Pancreas (tissue), 10 donors: ENCODE results near the gene DGKG. TPM values are rescaled to one million over a fixed set of nuclear protein-coding genes. Genes with fewer than 3 reads are reported as not detected.
A peak's percentile ranks its signal among the peaks of the same experiment; 100 is the strongest.

Experiments
- ATAC-seq, 4 donors: fragments of 200-7000 bp; cut with Tn5 transposase; one replicate each; pipeline versions ENCODE4 v1.8.0 to v1.9.1; 2020; ENCODE audit warnings: mild to moderate bottlenecking in 4 of 4, moderate library complexity in 4 of 4
- DNase-seq, 6 donors: peaks; one replicate each; pipeline ENCODE4 v3.0.0-alpha.2; 2020
- FAIRE-seq: peaks from 2 replicates; lab custom pipeline; 2012; peaks lifted over from hg19 to GRCh38; lab: Jason Lieb, UNC
- H3K27ac ChIP-seq, 4 donors: fragments of 200-600 bp; sonication (generic); 1 replicate in 3 of 4; 2 replicates in 1 of 4; pipeline versions ENCODE4 v1.5.0 to v1.8.0; 2020
- H3K27me3 ChIP-seq, 4 donors: fragments of 200-600 bp; one replicate each; pipeline ENCODE4 v1.8.0; 2021
- H3K36me3 ChIP-seq, 3 donors: fragments of 200-600 bp; sonication (generic) in 1 of 3; one replicate each; pipeline versions ENCODE4 v1.5.0 to v1.8.0; 2020 to 2021
- H3K4me1 ChIP-seq, 3 donors: fragments of 200-600 bp; one replicate each; pipeline ENCODE4 v1.8.0; 2021
- H3K4me3 ChIP-seq, 4 donors: fragments of 200-600 bp; sonication (generic) in 2 of 4; one replicate each; pipeline versions ENCODE4 v1.5.0 to v1.8.0; 2020 to 2021
- H3K9me3 ChIP-seq, 4 donors: fragments of 200-600 bp; one replicate each; pipeline ENCODE4 v1.8.0; 2021
- WGBS, 2 donors: extraction: QIAGEN DNeasy Blood & Tissue Kit; methylation state at CpG; one replicate each; pipeline ENCODE4 v1.1.7; 2013; 5-methylcytosine and 5-hydroxymethylcytosine counted together
- intact Hi-C, 3 donors: fragments of 100-400 bp; cut with DNase I; formaldehyde crosslinking; loops; one replicate each; pipeline versions ENCODE4 v1.11.1 to v1.14.2; 2022
- polyA plus RNA-seq, 2 donors: library from polyadenylated mRNA; stranded (reverse); fragments of 200-250 nt; gene quantifications; one replicate each; pipeline ENCODE4 v1.2.3, GENCODE V29; 2013
- total RNA-seq, 6 donors: library from RNA; stranded (reverse); fragmentation: NEBNext Ultra II Directional in 4 of 6; extraction: Animal tissue kit (Norgen Biotek cat#: 25700) in 4 of 6; gene quantifications; one replicate each; pipeline versions ENCODE4 v1.2.1 to v1.2.4, GENCODE V29; 2021 to 2023
- TF ChIP-seq, protein P1 (sequence below), 4 donors: fragments of 200-600 bp; sonication (generic) in 3 of 4; IDR thresholded peaks; one replicate each; pipeline versions ENCODE4 v1.5.0 to v1.8.0; 2021; ENCODE audit warnings: antibody characterized with exemption in 4 of 4
- donor health status: healthy with polysubstance abuse.
- donor health status: DM: no; HTN: no; CAD: no; lungs with moderate emphysema.
- donor health status: DM: no; HTN: no; CAD: no.
- donor health status: control.
- donor health status: control.
- donor health status: Bipolar disorder and iron deficiency.
- donor health status: DM: yes; HTN: yes; CAD: no.
- donor health status: DM: no; HTN: no; CAD: no.
- donor health status: DM: no; HTN: no; CAD: no.
- donor health status: DM: yes; HTN: yes; CAD: no.

The DGKG gene
- total and polyA plus RNA-seq, 8 donors: 0.16 to 2.0 (median 0.88) TPM

DNA sequence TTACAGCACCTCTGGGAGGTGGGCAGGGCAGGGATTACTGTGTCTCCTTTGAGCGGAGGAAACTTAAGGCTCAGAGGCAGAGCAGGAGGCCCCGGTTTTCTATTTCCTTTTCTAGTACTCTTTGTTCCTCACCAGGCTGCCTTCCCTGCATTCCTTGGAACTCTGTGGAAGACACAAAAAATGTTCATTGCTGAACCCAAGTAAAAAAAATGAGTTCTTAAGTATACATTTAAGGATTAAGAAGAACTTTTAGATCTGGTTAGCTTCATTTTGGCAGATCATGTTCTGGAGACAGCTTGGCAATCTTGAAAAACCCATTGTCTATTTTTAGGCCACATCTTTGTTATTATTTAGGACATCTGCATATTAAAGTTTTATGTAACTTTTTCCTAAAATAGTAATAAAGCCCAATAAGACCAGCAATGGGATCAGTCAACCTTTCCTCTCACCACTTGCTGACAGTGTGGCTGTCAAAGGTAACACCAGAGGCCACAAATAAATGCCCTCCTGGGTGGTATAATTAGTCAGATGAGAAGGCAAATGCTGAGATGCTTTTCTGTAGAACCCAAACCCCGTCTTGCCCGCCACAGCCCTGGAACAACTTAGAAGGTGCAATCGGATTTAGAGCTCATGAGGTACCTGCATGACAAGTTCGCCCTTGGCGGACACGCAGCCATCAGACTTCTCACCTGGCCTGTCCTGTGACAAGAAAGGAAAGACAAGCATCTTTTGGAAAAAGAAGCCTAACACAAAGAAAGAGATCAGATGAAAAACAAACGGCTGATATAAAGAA, 97.2 kb downstream of the DGKG start:
- H3K27me3 ChIP-seq: no peaks in the 10 kb centered on the region
- no peaks in the 10 kb centered on the region for H3K4me1 ChIP-seq
- H3K36me3 ChIP-seq: no peaks in the 10 kb centered on the region
- 83 to 87% methylated on average over 9 of the region's 9 CpGs for WGBS, 2 donors
- no peaks in the 10 kb centered on the region for H3K9me3 ChIP-seq
- TF ChIP-seq, protein P1, sequence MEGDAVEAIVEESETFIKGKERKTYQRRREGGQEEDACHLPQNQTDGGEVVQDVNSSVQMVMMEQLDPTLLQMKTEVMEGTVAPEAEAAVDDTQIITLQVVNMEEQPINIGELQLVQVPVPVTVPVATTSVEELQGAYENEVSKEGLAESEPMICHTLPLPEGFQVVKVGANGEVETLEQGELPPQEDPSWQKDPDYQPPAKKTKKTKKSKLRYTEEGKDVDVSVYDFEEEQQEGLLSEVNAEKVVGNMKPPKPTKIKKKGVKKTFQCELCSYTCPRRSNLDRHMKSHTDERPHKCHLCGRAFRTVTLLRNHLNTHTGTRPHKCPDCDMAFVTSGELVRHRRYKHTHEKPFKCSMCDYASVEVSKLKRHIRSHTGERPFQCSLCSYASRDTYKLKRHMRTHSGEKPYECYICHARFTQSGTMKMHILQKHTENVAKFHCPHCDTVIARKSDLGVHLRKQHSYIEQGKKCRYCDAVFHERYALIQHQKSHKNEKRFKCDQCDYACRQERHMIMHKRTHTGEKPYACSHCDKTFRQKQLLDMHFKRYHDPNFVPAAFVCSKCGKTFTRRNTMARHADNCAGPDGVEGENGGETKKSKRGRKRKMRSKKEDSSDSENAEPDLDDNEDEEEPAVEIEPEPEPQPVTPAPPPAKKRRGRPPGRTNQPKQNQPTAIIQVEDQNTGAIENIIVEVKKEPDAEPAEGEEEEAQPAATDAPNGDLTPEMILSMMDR (IDR thresholded peaks at IDR 0.05): no peak
- no peak overlapping the region for H3K4me3 ChIP-seq
- DNase-seq (no peak), FAIRE-seq (no peak), ATAC-seq (no peak)
- intact Hi-C loops: loop anchor here (5.0 to 10.0 kb wide), 3 partner anchors 260 to 277 kb away; partner anchors contain the start of gene CRYGS (in 1 of the 3)
- no peak overlapping the region for H3K27ac ChIP-seq

DNA sequence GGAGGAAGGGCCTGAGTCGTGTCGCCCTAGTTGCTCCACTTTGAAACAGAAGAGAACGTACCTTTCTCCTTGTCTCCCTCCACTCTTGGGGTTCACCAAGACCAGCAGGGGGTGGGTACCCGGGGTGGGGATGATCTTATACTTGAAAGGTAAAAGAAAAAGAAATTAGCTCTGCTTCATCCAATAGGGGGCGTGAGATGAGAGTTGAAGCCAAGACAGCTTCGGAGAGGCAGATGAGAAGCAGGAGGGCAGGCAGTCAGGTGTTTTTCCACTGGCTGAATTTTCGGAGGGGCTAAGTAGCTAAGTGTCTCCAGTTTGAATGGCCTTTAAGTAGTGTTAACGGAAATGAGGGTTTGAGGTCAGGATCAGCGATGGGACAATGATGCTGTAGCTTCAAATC, 100.4 kb downstream of the DGKG start:
- FAIRE-seq: no peak
- intact Hi-C loops: loop anchor here (5.0 to 10.0 kb wide), 3 partner anchors 263 to 281 kb away; partner anchors contain the start of gene CRYGS (in 1 of the 3)
- ATAC-seq: no peak

DNA sequence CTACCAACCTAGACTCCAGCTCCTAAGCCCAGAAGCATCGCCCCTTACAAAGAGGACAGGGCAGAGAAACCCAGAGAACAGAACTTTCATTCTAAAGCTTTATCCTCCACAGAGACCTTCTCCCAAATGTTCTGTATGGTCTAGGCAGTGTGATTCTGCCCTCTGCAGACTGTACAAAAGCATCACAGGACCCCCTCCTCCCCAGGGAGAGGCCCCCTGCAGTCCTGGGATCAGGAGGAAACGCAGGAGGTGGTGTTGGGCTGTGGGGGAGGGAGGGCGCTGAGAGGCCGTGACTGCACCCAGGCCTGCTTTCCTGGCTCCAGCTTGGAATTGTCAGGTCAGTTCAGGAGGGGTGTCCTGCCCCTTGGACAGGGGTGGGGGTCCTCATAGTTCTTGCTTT, 101.3 kb downstream of the DGKG start:
- TF ChIP-seq, protein P1 (IDR thresholded peaks at IDR 0.05): no peak
- Histone ChIP-seq H3K27me3 (no peaks in the 10 kb centered on the region), H3K36me3 (no peaks in the 10 kb centered on the region), H3K9me3 (no peaks in the 10 kb centered on the region), H3K4me1 (peaks cover 0 to 2% (median 0%) of the 10 kb centered on the region in 3 donors), H3K4me3 (no peak overlapping the region), H3K27ac (no peak overlapping the region)
- ATAC-seq (no peak), DNase-seq (no peak), FAIRE-seq (no peak)
- intact Hi-C loops: loop anchor here (5.0 to 10.0 kb wide), 3 partner anchors 264 to 282 kb away; partner anchors contain the start of gene CRYGS (in 1 of the 3)
- WGBS, 2 donors: 89 to 90% methylated on average over 4 of the region's 4 CpGs

More for the DNA sequence above, 100.4 kb downstream of the DGKG start:
- no peaks in the 10 kb centered on the region for H3K4me1 ChIP-seq
- 39 to 56% methylated on average over 9 of the region's 9 CpGs for WGBS, 2 donors
- H3K36me3 ChIP-seq: no peaks in the 10 kb centered on the region
- no peaks in the 10 kb centered on the region for H3K9me3 ChIP-seq
- H3K27me3 ChIP-seq: no peaks in the 10 kb centered on the region
- H3K27ac ChIP-seq: no peak overlapping the region
- TF ChIP-seq, protein P1 (IDR thresholded peaks at IDR 0.05): no peak
- H3K4me3 ChIP-seq: no peak overlapping the region
- no peak for DNase-seq

DNA sequence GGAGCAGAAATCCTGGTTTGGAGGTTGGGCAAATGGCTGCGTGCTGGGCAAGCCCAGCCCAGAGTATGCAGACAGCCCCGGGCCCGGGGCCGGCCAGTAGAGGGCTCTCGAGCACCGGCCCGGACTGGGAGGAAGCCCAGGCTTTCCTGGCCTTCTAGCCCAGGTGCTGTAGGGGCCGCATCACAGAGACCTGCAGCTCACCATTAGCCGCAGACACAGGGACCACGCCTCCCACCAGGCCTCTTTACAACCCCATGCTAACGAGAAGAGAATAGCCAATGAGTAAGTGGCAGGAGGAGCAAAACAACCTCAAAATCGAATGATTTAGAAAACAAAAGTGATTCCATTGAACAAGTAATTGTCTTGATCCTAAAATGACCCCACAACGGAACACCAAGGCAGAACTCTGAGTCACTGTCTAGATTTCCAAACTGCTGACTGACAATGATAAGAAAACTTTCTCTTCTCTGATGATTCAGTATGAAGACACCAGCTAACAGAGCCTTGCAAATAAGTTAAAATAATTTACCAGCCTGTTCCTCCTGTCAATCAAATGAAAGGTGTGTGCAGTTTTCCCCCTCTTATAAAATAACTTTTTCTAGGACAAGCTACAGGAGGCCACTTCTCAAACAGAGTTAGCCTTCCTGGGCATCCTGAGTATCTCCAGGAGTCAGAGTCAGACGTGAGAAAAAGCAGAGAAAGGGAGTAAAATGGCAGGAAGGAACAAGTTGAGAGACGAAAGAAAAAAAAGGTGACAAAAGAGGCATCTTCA, 102.2 kb downstream of the DGKG start:
- Histone ChIP-seq H3K4me3 (no peak overlapping the region), H3K36me3 (no peaks in the 10 kb centered on the region), H3K27me3 (no peaks in the 10 kb centered on the region), H3K4me1 (peaks cover 0 to 4% (median 0%) of the 10 kb centered on the region in 3 donors), H3K9me3 (no peaks in the 10 kb centered on the region), H3K27ac (no peak overlapping the region)
- TF ChIP-seq, protein P1 (IDR thresholded peaks at IDR 0.05): peak; percentile 62 to 89 (median 86)
- ATAC-seq (peak; percentile 95 to 100 (median 98)), DNase-seq (peak; percentile 56 to 93 (median 81)), FAIRE-seq (no peak)
- intact Hi-C loops: loop anchor here (5.0 to 10.0 kb wide), 3 partner anchors 265 to 283 kb away; partner anchors contain the start of gene CRYGS (in 1 of the 3)
- WGBS, 2 donors: 20% methylated on average over 15 of the region's 15 CpGs
